Muscle layer of duodenum (tissue), 2 donors: ENCODE results near the gene TIAM2.

Experiments used
- H3K27ac ChIP-seq: one replicate; pipeline ENCODE4 v1.7.0; 2013; ENCODE audit warnings: mild to moderate bottlenecking, low read length
- H3K27me3 ChIP-seq: one replicate; pipeline ENCODE4 v1.7.0; 2013; ENCODE audit warnings: low read depth, mild to moderate bottlenecking, control low read depth, low read length
- H3K36me3 ChIP-seq, 2 donors: one replicate each; pipeline ENCODE4 v1.7.0; 2013; ENCODE audit warnings: low read length in 2 of 2, control low read depth in 1 of 2, mild to moderate bottlenecking in 1 of 2; ENCODE audit not compliant: insufficient read depth in 2 of 2, control insufficient read depth in 1 of 2
- H3K4me1 ChIP-seq, 2 donors: one replicate each; pipeline ENCODE4 v1.7.0; 2013; ENCODE audit warnings: low read length in 2 of 2, mild to moderate bottlenecking in 2 of 2, control low read depth in 1 of 2, moderate library complexity in 1 of 2; ENCODE audit not compliant: insufficient read depth in 2 of 2, control insufficient read depth in 1 of 2
- H3K4me3 ChIP-seq, 2 donors: one replicate each; pipeline ENCODE4 v1.7.0; 2013; ENCODE audit warnings: low read length in 2 of 2, low read depth in 1 of 2, mild to moderate bottlenecking in 1 of 2
- H3K9me3 ChIP-seq, 2 donors: one replicate each; pipeline ENCODE4 v1.7.0; 2013; ENCODE audit warnings: low read length in 2 of 2, control low read depth in 1 of 2, mild to moderate bottlenecking in 1 of 2; ENCODE audit not compliant: control insufficient read depth in 1 of 2
- donor health status: healthy.

The TIAM2 gene

GRCh38 chr6:155066921-155067680 lies 72.0 kb downstream of the TIAM2 start:
- no peaks in the 10 kb centered on the region for H3K9me3 ChIP-seq
- no peak overlapping the region for H3K27ac ChIP-seq
- H3K36me3 ChIP-seq: no peaks in the 10 kb centered on the region
- no peaks in the 10 kb centered on the region for H3K27me3 ChIP-seq
- no peaks in the 10 kb centered on the region for H3K4me1 ChIP-seq
- no peak overlapping the region for H3K4me3 ChIP-seq

DNA sequence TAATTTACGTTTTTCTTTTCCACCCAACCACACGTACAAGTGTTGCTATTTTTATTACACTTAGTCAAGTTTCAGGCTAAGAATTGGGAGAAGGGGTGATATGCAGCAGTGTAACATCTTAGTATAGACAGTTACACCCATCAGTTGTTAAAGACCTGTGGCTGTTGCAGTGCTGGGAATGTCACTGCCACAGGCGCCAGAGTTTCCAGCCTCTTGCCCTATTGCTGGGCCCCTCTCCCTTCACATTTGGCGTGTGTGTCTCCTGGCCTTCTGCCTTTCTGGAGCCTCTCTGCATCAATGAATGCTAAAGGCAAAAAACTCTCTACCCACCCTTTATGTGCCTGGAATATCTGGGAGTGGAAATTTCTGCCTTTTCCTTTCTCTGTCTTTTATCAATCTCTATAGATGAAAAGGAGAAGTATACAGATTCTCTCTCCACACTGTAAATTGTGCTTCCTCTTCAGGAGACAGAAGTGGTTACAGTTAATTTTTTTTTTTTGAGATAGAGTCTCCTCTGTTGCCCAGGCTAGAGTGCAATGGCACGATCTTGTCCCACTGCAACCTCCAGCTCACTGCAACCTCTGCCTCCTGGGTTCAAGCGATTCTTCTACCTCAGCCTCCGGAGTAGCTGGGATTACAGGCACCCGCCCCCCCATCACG lies 73.0 kb downstream of the TIAM2 start:
- Histone ChIP-seq H3K27me3 (no peaks in the 10 kb centered on the region), H3K4me3 (no peak overlapping the region), H3K9me3 (no peaks in the 10 kb centered on the region), H3K36me3 (no peaks in the 10 kb centered on the region), H3K4me1 (no peaks in the 10 kb centered on the region), H3K27ac (no peak overlapping the region)

GRCh38 chr6:155069543-155069942 lies 74.4 kb downstream of the TIAM2 start:
- no peaks in the 10 kb centered on the region for H3K27me3 ChIP-seq
- no peak overlapping the region for H3K4me3 ChIP-seq
- no peaks in the 10 kb centered on the region for H3K4me1 ChIP-seq
- no peaks in the 10 kb centered on the region for H3K9me3 ChIP-seq
- no peak overlapping the region for H3K27ac ChIP-seq
- no peaks in the 10 kb centered on the region for H3K36me3 ChIP-seq

DNA sequence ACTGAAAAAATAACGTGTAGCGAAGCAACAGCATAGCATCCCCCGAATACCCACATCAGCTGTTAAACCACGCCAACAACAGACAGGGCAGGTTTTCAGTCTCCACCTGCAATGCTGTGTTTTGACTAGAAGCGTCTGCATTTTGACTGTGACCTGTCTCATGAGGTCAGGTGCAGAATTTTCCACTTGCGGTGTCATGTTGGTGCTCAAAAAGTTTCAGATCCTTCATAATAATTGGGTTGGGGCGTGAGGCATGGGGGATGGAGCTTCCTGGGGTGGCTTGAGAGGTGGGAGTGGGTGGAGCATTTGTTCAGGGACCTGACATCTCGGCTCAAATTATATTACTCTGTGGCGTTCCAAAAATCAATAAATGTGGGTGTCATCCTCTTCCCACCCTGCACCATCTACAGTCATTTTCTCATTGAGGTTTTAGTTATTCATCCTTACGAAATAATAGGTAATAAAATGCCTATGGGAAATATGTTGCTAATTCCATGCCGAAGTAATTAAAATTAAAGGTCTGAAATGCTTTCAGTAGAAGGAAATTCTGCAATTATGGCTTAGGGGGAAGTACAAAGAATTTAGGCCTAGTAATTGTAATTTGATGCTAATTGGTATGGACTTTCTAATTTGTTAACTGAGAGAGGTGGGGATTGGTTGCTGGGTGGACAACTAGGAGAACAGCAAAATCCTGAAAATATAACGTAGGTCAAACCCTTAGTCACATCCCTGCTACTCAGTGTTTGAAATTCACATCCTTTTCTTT lies 81.0 kb downstream of the TIAM2 start:
- Histone ChIP-seq H3K27ac (no peak overlapping the region), H3K4me3 (no peak overlapping the region), H3K9me3 (no peaks in the 10 kb centered on the region)

GRCh38 chr6:155077331-155077730 lies 82.2 kb downstream of the TIAM2 start:
- H3K4me3 ChIP-seq: no peak overlapping the region
- H3K27me3 ChIP-seq: no peaks in the 10 kb centered on the region
- no peaks in the 10 kb centered on the region for H3K9me3 ChIP-seq
- no peak overlapping the region for H3K27ac ChIP-seq
- H3K36me3 ChIP-seq: no peaks in the 10 kb centered on the region
- no peaks in the 10 kb centered on the region for H3K4me1 ChIP-seq

More for the DNA sequence above, 81.0 kb downstream of the TIAM2 start:
- Histone ChIP-seq H3K27me3 (no peaks in the 10 kb centered on the region), H3K4me1 (no peaks in the 10 kb centered on the region), H3K36me3 (no peaks in the 10 kb centered on the region)

GRCh38 chr6:155077784-155078183 lies 82.7 kb downstream of the TIAM2 start:
- Histone ChIP-seq H3K27me3 (no peaks in the 10 kb centered on the region), H3K4me1 (no peaks in the 10 kb centered on the region), H3K9me3 (no peaks in the 10 kb centered on the region), H3K27ac (no peak overlapping the region), H3K36me3 (no peaks in the 10 kb centered on the region), H3K4me3 (no peak overlapping the region)

DNA sequence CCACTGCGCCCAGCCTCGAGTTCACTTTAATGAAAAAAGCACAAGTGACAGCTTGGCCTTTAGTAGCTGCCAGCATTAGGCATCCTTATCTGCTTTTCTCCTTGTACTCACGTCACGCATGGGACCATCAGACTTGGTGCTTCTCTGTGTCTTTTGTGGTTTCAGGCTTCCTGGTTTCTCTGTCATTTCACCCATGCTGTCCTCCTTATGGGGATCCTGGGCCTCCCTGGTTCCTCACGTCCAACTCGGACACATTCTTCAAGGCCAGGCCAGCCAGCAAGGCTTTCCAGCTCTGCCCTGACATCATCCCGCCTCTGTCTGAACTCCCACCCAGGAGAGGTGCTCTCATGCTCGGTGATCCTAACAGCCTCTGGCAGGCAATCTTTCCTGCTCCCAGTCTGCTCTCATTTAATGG lies 83.2 kb downstream of the TIAM2 start:
- H3K4me3 ChIP-seq: no peak overlapping the region
- H3K27ac ChIP-seq: no peak overlapping the region
- H3K36me3 ChIP-seq: no peaks in the 10 kb centered on the region
- H3K27me3 ChIP-seq: no peaks in the 10 kb centered on the region
- no peaks in the 10 kb centered on the region for H3K4me1 ChIP-seq
- no peaks in the 10 kb centered on the region for H3K9me3 ChIP-seq

- Histone ChIP-seq H3K27me3 (no peaks in the 10 kb centered on the region), H3K4me3 (no peak overlapping the region), H3K27ac (no peak overlapping the region), H3K4me1 (no peaks in the 10 kb centered on the region), H3K36me3 (no peaks in the 10 kb centered on the region), H3K9me3 (no peaks in the 10 kb centered on the region)
Observed at GRCh38 chr6:155079985-155080452, 84.9 kb downstream of the TIAM2 start.

DNA sequence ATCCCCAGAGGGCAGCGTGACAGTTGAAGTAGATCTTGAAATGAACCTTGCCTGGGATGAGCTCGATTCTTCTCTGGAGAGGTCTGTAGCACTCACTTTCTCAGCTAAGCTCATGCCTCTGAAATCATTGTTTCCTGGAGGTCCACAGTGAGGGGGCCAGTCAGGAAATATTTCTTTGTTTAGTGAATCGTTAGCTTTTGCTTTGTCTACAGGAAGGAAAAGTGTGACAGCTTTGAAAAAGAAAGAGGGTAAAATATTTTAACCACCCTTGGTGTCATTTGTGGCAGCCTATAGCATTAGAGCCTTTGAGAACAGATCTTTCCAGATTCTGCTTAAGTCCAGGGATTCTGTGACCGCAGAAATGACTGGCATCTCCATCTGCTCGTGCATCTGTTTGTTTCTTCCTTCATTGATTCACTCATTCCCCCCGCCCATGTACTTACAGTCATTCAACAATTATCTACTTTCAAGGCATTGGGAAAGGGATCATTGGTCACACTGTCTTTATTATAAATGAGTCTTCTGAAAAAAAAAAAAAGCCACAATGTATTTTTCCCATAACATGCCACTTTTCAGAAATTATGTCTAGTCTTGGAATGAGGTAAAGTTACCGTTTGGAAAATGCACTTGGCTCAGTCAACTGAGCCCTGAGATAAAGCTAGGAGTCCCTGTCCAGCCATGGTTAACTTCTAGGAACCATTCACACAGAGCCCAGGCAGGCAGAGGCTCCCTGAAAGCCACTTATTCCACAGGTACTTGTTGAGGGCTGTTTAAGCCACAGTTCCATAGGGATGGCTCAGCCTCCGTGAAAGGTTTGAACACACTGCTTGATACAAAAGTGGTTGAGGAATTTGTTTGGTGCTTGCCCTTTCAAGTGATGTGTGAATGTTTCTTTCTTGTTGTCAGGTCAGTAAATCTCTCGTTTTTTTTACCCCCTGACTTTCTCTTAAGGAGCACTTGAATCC lies 86.0 kb downstream of the TIAM2 start:
- H3K9me3 ChIP-seq: no peaks in the 10 kb centered on the region
- H3K4me3 ChIP-seq: no peak overlapping the region
- H3K4me1 ChIP-seq: no peaks in the 10 kb centered on the region
- H3K27ac ChIP-seq: no peak overlapping the region
- H3K27me3 ChIP-seq: no peaks in the 10 kb centered on the region
- H3K36me3 ChIP-seq: no peaks in the 10 kb centered on the region

DNA sequence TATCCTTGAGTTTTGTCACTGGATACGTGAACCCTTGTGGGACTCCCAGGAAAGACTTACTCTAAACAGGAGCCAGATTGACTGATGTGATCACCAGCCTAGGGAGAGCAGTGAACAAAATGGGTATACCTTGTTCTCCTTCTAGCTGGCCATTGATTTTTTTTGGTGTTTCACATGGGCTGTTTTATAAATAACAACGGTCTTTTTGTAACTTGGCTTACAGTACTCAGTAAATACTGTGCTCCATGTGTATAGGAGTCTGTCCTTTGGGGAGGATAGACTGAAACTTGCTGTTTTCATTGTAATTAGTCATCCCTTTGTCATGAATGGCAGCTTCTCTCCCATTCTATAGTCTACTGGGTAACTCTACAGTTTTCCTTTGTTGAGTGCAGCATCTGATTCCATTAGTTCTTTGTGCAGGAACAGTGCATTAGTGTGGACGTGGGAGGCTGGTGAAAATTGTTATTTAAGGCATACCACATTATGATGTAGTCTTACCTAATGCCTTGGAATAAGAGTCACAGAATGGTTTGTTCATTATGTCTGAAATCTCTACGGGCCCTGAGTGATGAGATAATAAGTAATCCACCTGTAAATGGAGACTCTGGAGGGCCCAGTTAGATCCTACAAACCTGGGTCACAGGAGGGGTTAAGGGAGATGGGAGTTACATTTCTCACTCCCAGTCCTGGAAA lies 89.5 kb downstream of the TIAM2 start:
- Histone ChIP-seq H3K27me3 (no peaks in the 10 kb centered on the region), H3K36me3 (no peaks in the 10 kb centered on the region), H3K4me3 (no peak overlapping the region)

More for the DNA sequence above, 89.5 kb downstream of the TIAM2 start:
- Histone ChIP-seq H3K27ac (no peak overlapping the region), H3K4me1 (no peaks in the 10 kb centered on the region), H3K9me3 (no peaks in the 10 kb centered on the region)
